Astrocyte (in vitro differentiated cells and primary cell): ENCODE data around the gene UBE2N. TPM values are rescaled to one million over a fixed set of nuclear protein-coding genes. Genes with fewer than 3 reads are reported as not detected.
A peak's percentile ranks its signal among the peaks of the same experiment; 100 is the strongest.
"Not testable (repeated sequence)": the region's sequence is repeated elsewhere in the genome, so short reads cannot be mapped to it uniquely, and the experiment has no call there.

ENCODE experiments used
- DNase-seq: peaks from one replicate; pipeline ENCODE4 v3.0.0-alpha.2; 2010; ENCODE audit warnings: low read depth
- FAIRE-seq: peaks from 2 replicates; lab custom pipeline; 2011; peaks lifted over from hg19 to GRCh38; lab: Jason Lieb, UNC
- H2AFZ ChIP-seq: 2 replicates; pipeline ENCODE4 v1.6.0; 2012; ENCODE audit warnings: low read depth, low read length, inconsistent platforms
- H3K27ac ChIP-seq: 2 replicates; pipeline ENCODE4 v1.5.1; 2011; ENCODE audit warnings: low read depth, low read length, inconsistent platforms
- H3K27me3 ChIP-seq: 2 replicates; pipeline ENCODE4 v1.6.0; 2011; ENCODE audit warnings: low read length, inconsistent platforms; ENCODE audit not compliant: insufficient read depth
- H3K36me3 ChIP-seq: 2 replicates; pipeline ENCODE4 v1.5.1; 2011; ENCODE audit warnings: low read length, inconsistent platforms; ENCODE audit not compliant: insufficient read depth
- H3K4me1 ChIP-seq: 2 replicates; pipeline ENCODE4 v1.5.1; 2011; ENCODE audit warnings: low read length, inconsistent platforms; ENCODE audit not compliant: insufficient read depth
- H3K4me2 ChIP-seq: 2 replicates; pipeline ENCODE4 v1.6.0; 2012; ENCODE audit warnings: low read length, inconsistent platforms
- H3K4me3 ChIP-seq: 2 replicates; pipeline ENCODE4 v1.5.1; 2011; ENCODE audit warnings: low read depth, mild to moderate bottlenecking, low read length, inconsistent platforms; ENCODE audit not compliant: insufficient read depth
- H3K79me2 ChIP-seq: 2 replicates; pipeline ENCODE4 v1.6.0; 2012; ENCODE audit warnings: mild to moderate bottlenecking, low read length, inconsistent platforms; ENCODE audit not compliant: insufficient read depth
- H3K9ac ChIP-seq: 2 replicates; pipeline ENCODE4 v1.6.0; 2012; ENCODE audit warnings: mild to moderate bottlenecking, low read length, inconsistent platforms
- H3K9me3 ChIP-seq: 2 replicates; pipeline ENCODE4 v1.5.1; 2012; ENCODE audit warnings: low read depth, mild to moderate bottlenecking, low read length, inconsistent platforms; ENCODE audit not compliant: insufficient read depth
- H4K20me1 ChIP-seq: 2 replicates; pipeline ENCODE4 v1.6.0; 2012; ENCODE audit warnings: low read length, inconsistent platforms; ENCODE audit not compliant: insufficient read depth
- H3K27ac Mint-ChIP-seq: one replicate; pipeline ENCODE4 v1.8.0; 2021; ENCODE audit warnings: mild to moderate bottlenecking, mixed read lengths; ENCODE audit not compliant: unreplicated experiment
- H3K27me3 Mint-ChIP-seq: one replicate; pipeline ENCODE4 v1.8.0; 2021; ENCODE audit warnings: low read depth, mixed read lengths; ENCODE audit not compliant: unreplicated experiment
- H3K36me3 Mint-ChIP-seq: one replicate; pipeline ENCODE4 v1.8.0; 2021; ENCODE audit warnings: low read depth, mixed read lengths; ENCODE audit not compliant: unreplicated experiment
- H3K4me1 Mint-ChIP-seq: one replicate; pipeline ENCODE4 v1.8.0; 2021; ENCODE audit warnings: low read depth, mixed read lengths; ENCODE audit not compliant: unreplicated experiment
- H3K4me3 Mint-ChIP-seq: one replicate; pipeline ENCODE4 v1.8.0; 2021; ENCODE audit warnings: mild to moderate bottlenecking, moderate library complexity, mixed read lengths; ENCODE audit not compliant: unreplicated experiment
- H3K9me3 Mint-ChIP-seq: one replicate; pipeline ENCODE4 v1.8.0; 2021; ENCODE audit warnings: mild to moderate bottlenecking, mixed read lengths; ENCODE audit not compliant: unreplicated experiment
- CTCF ChIP-seq: IDR thresholded peaks from 2 replicates; pipeline ENCODE4 v1.5.1; 2011; ENCODE audit warnings: low read depth, mild to moderate bottlenecking, inconsistent platforms, low read length, moderate library complexity; ENCODE audit not compliant: insufficient read depth
- EZH2 ChIP-seq: IDR thresholded peaks from 2 replicates; pipeline ENCODE4 v1.6.1; 2012; ENCODE audit warnings: mild to moderate bottlenecking, low read length, inconsistent platforms; ENCODE audit not compliant: insufficient read depth
- total RNA-seq: library from RNA; stranded (reverse); gene quantifications from 2 replicates; pipeline ENCODE4 v1.2.1, GENCODE V29; 2021

UBE2N gene
- total RNA-seq, 1 donor from 2014 or later: 129 TPM

- Mint-ChIP-seq H3K4me3 (peak overlapping the region; percentile 99), H3K9me3 (no peaks in the 10 kb centered on the region), H3K27me3 (no peaks in the 10 kb centered on the region), H3K36me3 (no peaks in the 10 kb centered on the region), H3K27ac (peak overlapping the region; percentile 91), H3K4me1 (peaks cover 17% of the 10 kb centered on the region)
- Histone ChIP-seq H3K9ac (peak overlapping the region; percentile 99), H3K4me3 (peak overlapping the region; percentile 100), H3K9me3 (no peaks in the 10 kb centered on the region), H3K4me1 (peaks cover 27% of the 10 kb centered on the region), H4K20me1 (peaks cover 64% of the 10 kb centered on the region), H3K27me3 (no peaks in the 10 kb centered on the region), H3K36me3 (no peaks in the 10 kb centered on the region), H3K27ac (peak overlapping the region; percentile 93), H3K79me2 (peaks cover 73% of the 10 kb centered on the region), H2AFZ (no peak overlapping the region), H3K4me2 (peak overlapping the region; percentile 90)
- TF ChIP-seq CTCF (no peak), EZH2 (no peak)
- DNase-seq (no peak), FAIRE-seq (no peak)
Observed at GRCh38 chr12:93379981-93380361, 61.8 kb downstream of the UBE2N start.

GRCh38 chr12:93379326-93379980 is 62.3 kb downstream of the UBE2N start:
- FAIRE-seq: no peak
- H3K27me3 Mint-ChIP-seq: no peaks in the 10 kb centered on the region
- peaks cover 17% of the 10 kb centered on the region for H3K4me1 Mint-ChIP-seq
- Histone ChIP-seq H3K4me1 (peaks cover 27% of the 10 kb centered on the region), H3K9me3 (no peaks in the 10 kb centered on the region), H2AFZ (no peak overlapping the region), H3K4me3 (peak overlapping the region; percentile 100), H3K27ac (peak overlapping the region; percentile 93), H3K79me2 (peaks cover 68% of the 10 kb centered on the region), H3K36me3 (no peaks in the 10 kb centered on the region), H3K9ac (peak overlapping the region; percentile 99), H3K27me3 (no peaks in the 10 kb centered on the region), H4K20me1 (peaks cover 59% of the 10 kb centered on the region), H3K4me2 (peak overlapping the region; percentile 90)
- no peaks in the 10 kb centered on the region for H3K9me3 Mint-ChIP-seq
- DNase-seq: no peak
- TF ChIP-seq EZH2 (no peak), CTCF (no peak)
- H3K4me3 Mint-ChIP-seq: peak overlapping the region; percentile 99
- peak overlapping the region; percentile 91 for H3K27ac Mint-ChIP-seq
- no peaks in the 10 kb centered on the region for H3K36me3 Mint-ChIP-seq

GRCh38 chr12:93378998-93379325 is 62.8 kb downstream of the UBE2N start:
- Histone ChIP-seq H4K20me1 (peaks cover 55% of the 10 kb centered on the region), H3K9ac (peak overlapping the region; percentile 99), H3K4me1 (peaks cover 27% of the 10 kb centered on the region), H3K9me3 (no peaks in the 10 kb centered on the region), H3K27ac (peak overlapping the region; percentile 93), H3K27me3 (no peaks in the 10 kb centered on the region), H3K4me3 (peak overlapping the region; percentile 100), H2AFZ (peak overlapping the region; percentile 23), H3K36me3 (no peaks in the 10 kb centered on the region), H3K79me2 (peaks cover 63% of the 10 kb centered on the region), H3K4me2 (peak overlapping the region; percentile 90)
- peak overlapping the region; percentile 91 for H3K27ac Mint-ChIP-seq
- H3K4me3 Mint-ChIP-seq: peak overlapping the region; percentile 99
- FAIRE-seq: no peak
- no peaks in the 10 kb centered on the region for H3K27me3 Mint-ChIP-seq
- DNase-seq: no peak
- H3K36me3 Mint-ChIP-seq: no peaks in the 10 kb centered on the region
- H3K4me1 Mint-ChIP-seq: peaks cover 17% of the 10 kb centered on the region
- TF ChIP-seq EZH2 (no peak), CTCF (no peak)
- no peaks in the 10 kb centered on the region for H3K9me3 Mint-ChIP-seq

- H3K9me3 Mint-ChIP-seq, H3K27me3 Mint-ChIP-seq, H3K9me3 ChIP-seq, FAIRE-seq, H3K36me3 Mint-ChIP-seq, H3K27me3 ChIP-seq, H3K36me3 ChIP-seq: not testable (repeated sequence)
- H3K79me2 ChIP-seq: peaks cover 57% of the 10 kb centered on the region
- Mint-ChIP-seq H3K4me1 (peaks cover 17% of the 10 kb centered on the region), H3K4me3 (peak overlapping the region; percentile 99), H3K27ac (peak overlapping the region; percentile 91)
- H3K27ac ChIP-seq: peak overlapping the region; percentile 93
- peak; percentile 83 for DNase-seq
- H4K20me1 ChIP-seq: peaks cover 49% of the 10 kb centered on the region
- H3K9ac ChIP-seq: peak overlapping the region; percentile 99
- peak overlapping the region; percentile 100 for H3K4me3 ChIP-seq
- H3K4me2 ChIP-seq: peak overlapping the region; percentile 90
- H2AFZ ChIP-seq: peak overlapping the region; percentile 23
- H3K4me1 ChIP-seq: peaks cover 27% of the 10 kb centered on the region
Observed at GRCh38 chr12:93378196-93378997, 63.4 kb downstream of the UBE2N start.
